ENCODE results near the gene PITX3. TPM values are rescaled to one million over a fixed set of nuclear protein-coding genes. Genes with fewer than 3 reads are reported as not detected.

PITX3 gene
- total RNA-seq, 2 experiments from 2014 or later, result 0.31 TPM; not detected in 1

DNA sequence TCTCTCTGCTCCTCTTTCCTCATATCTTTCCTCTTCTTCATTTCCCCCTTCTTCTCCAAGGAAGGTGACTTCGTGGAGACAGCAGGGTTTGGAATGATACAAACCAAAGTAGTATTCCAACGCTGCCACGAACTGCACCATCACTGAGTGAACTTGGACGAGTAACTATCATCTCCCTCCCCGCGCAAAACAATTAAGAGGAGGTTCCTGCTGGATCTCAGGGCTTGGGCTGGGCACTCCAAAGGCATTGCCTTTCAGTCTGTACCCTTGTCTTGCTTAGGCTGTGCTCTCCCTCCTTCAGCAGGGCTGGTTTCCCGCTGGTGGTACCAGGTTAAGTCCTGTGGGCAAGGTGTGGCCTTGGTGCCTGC lies 790 bp upstream of the PITX3 start:
- H3K4me3 Mint-ChIP-seq, result peak overlapping the region; percentile 79
- no peaks in the 10 kb centered on the region for H3K9me3 Mint-ChIP-seq
- peaks cover 3% of the 10 kb centered on the region for H3K36me3 Mint-ChIP-seq
- peaks cover 40% of the 10 kb centered on the region for H3K27me3 Mint-ChIP-seq
- H3K4me1 Mint-ChIP-seq, result peaks cover 25% of the 10 kb centered on the region
- DNase-seq, result no peak
- peak overlapping the region; percentile 1 for H3K27ac Mint-ChIP-seq

DNA sequence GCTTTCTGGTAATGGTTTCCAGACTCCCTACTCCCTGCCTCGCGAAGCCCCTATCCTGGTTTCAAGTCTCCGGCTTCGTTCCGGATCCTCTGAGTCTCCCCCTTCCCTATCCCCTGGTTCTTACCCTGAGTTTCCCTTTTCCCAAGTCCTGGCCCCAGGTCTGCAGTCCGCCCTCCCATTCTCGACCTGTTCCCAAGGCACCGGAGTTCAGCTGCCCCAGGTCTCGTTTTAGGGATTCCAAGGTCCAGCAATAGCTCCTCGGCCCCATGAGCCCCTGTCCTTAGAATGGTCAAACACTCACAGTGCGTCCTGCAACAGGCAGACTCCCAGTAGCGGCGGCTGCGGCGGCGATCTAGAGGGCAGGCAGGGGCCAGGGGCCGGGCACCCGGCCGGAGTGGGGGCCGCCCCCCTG lies 274 bp downstream of the PITX3 start:
- H3K4me3 Mint-ChIP-seq, result peak overlapping the region; percentile 48
- H3K27me3 Mint-ChIP-seq, result peaks cover 40% of the 10 kb centered on the region
- DNase-seq, result no peak
- no peaks in the 10 kb centered on the region for H3K36me3 Mint-ChIP-seq
- H3K27ac Mint-ChIP-seq, result no peak overlapping the region
- no peaks in the 10 kb centered on the region for H3K9me3 Mint-ChIP-seq
- peaks cover 14% of the 10 kb centered on the region for H3K4me1 Mint-ChIP-seq

- Mint-ChIP-seq H3K27me3 (peaks cover 40% of the 10 kb centered on the region), H3K4me1 (peaks cover 14% of the 10 kb centered on the region), H3K36me3 (no peaks in the 10 kb centered on the region), H3K9me3 (no peaks in the 10 kb centered on the region), H3K27ac (no peak overlapping the region), H3K4me3 (peak overlapping the region; percentile 48)
- DNase-seq, result no peak
Measured at GRCh38 chr10:102240467-102241031, 763 bp downstream of the PITX3 start.

DNA sequence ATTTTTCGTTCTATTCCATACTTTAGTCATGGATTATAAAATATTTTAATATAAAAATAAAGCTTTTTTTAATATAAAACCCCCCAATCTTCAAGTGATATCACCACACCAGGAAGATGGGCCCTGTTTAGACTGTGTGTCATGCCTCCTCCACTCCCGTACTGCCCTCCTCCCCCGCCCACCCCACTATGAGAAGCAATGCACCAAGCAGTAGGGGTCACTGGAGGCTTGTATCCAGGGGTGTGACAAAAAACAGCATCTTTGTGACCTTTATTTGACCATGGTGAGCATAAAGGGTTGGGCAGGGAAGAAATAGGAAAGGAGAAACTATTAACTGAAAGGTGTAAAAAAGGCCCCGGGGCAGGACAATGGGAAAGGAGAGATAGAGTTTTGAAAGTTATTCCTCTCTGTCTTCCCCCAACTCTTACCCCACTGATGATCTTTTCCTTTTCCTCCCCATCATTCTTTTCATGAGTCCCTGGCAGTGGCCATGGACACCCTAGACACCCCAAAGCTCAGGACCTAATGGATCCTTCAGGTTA lies 3.5 kb downstream of the PITX3 start:
- Mint-ChIP-seq H3K27ac (no peak overlapping the region), H3K4me3 (no peak overlapping the region), H3K9me3 (no peaks in the 10 kb centered on the region), H3K36me3 (no peaks in the 10 kb centered on the region), H3K27me3 (peaks cover 42% of the 10 kb centered on the region), H3K4me1 (peaks cover 8% of the 10 kb centered on the region)
- DNase-seq, result no peak

- H3K27ac Mint-ChIP-seq, result no peak overlapping the region
- no peak for DNase-seq
- peaks cover 42% of the 10 kb centered on the region for H3K27me3 Mint-ChIP-seq
- no peaks in the 10 kb centered on the region for H3K9me3 Mint-ChIP-seq
- no peaks in the 10 kb centered on the region for H3K36me3 Mint-ChIP-seq
- H3K4me3 Mint-ChIP-seq, result no peak overlapping the region
- peaks cover 2% of the 10 kb centered on the region for H3K4me1 Mint-ChIP-seq
Measured at GRCh38 chr10:102236006-102236405, 5.3 kb downstream of the PITX3 start.

DNA sequence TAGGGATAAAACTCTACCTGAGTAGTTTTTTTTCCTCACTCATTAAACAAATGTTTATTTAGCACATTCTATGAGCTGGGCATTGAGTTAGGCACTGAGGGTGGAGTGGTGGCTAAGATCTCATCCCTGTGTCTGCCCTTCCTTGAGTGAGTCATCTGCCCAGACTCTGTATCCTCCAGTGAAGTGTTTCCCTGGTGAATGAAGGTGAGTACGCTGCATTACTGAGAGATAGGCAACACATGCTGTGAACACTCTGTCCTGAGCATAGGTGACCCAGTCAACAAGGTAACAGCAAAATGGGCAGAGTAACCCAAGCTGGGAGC lies 5.8 kb downstream of the PITX3 start:
- Mint-ChIP-seq H3K4me3 (no peak overlapping the region), H3K4me1 (no peaks in the 10 kb centered on the region), H3K36me3 (no peaks in the 10 kb centered on the region), H3K27me3 (peaks cover 41% of the 10 kb centered on the region), H3K27ac (no peak overlapping the region), H3K9me3 (no peaks in the 10 kb centered on the region)
- DNase-seq, result no peak

DNA sequence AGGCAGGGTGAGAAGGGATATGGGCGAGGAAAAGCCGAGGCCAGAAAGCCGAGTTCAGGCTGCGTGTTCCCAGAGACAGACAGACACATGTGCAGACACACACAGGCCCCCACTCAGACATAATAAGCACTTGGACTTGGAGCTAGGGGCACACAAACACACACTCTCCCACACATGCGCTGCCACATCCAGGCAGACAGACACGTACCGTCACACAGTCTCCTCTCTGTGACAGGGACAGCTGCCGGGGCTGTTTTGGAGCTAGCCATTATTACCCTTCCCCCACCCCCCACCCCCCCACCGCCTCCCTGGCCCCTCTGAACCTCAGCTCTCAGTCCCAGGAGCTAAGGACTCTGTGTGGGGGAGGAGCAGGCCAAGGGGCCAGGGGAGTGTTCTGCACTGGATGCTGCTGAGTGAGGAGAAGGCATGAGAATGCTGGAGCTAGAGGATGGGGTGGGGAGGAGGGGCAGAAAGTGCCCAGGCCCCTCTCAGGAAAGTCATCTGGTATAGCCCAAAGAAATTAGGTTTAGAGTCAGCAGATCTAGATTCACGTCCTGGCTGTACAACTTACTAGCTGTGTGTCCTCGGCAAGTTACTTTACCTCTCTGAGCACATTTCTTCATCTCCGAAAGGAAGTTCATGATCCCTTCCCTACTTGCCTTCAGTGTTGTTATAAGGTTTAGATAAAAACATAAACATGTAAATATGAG lies 6.3 kb downstream of the PITX3 start:
- Mint-ChIP-seq H3K4me3 (no peak overlapping the region), H3K36me3 (no peaks in the 10 kb centered on the region), H3K4me1 (peaks cover 1% of the 10 kb centered on the region), H3K27ac (no peak overlapping the region), H3K27me3 (peaks cover 41% of the 10 kb centered on the region), H3K9me3 (no peaks in the 10 kb centered on the region)
- DNase-seq, result no peak

DNA sequence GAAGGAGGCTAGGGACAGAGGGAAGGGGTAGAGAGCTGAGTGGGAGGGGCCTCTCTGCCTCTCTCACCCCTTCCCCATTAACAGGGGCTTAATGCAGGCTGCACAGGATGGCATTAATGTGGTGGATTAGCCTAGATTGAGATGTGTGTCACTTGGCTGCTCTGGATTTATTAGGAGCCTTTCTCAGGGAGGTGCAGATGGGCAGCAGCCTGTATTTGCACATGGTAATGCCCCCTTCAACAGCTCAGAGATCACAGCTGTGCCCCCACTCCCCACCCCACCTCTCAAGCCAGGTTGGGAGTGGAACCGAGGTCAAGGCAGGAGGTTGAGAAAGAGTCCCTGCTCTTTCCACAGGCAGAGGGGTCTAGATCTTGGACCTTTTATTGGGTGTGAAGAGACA lies 7.3 kb downstream of the PITX3 start:
- Mint-ChIP-seq H3K9me3 (no peaks in the 10 kb centered on the region), H3K27ac (no peak overlapping the region), H3K4me1 (peaks cover 5% of the 10 kb centered on the region), H3K36me3 (no peaks in the 10 kb centered on the region), H3K27me3 (peaks cover 51% of the 10 kb centered on the region), H3K4me3 (no peak overlapping the region)
- DNase-seq, result no peak

DNA sequence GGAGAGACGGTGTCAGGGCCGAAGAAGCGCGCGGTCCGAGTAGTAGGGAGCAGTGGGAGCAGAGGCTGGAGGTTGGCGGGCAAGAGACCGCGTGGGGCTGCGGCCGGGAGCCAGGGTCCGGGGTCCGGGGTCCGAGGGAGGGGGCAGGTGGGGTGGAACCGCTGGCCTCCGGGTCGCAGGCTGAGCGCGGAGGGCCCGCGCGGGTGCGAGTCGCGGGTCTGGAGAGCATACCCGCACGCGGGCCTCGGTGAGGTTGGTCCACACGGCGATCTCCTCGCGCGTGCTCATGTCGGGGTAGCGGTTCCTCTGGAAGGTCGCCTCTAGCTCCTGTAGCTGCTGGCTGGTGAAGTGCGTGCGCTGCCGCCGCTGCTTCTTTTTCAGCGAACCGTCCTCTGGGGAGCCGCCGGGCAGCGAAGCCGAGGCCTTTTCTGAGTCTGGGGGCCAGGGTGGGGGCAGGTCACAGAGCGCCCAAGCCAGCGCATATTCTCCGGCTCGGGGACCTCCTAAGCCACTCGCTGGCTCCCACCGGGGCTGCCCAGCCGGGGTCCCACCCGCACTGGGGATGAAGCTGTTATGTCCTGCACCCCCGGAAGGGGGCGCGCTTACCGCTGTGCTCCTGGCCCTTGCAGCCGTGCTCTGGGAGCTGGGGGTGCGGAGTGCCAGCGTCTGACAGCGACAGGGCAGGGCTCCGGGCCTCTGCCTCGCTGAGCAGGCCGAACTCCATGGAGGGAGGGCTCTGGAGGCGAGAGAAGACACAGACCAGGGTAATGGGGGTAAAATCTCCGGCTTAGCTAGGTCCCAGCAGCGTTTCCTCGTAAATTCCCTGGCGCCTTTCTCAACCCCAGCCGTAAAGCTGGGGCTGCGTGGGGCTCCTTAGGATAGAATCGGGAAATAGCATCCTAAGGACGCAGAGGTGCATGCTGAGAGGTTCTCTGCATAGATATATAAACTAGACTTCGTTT lies 9.7 kb downstream of the PITX3 start:
- Mint-ChIP-seq H3K27ac (no peak overlapping the region), H3K9me3 (no peaks in the 10 kb centered on the region), H3K4me3 (peak overlapping the region; percentile 51), H3K4me1 (peaks cover 5% of the 10 kb centered on the region), H3K36me3 (no peaks in the 10 kb centered on the region), H3K27me3 (peaks cover 71% of the 10 kb centered on the region)
- peak; percentile 79 for DNase-seq

GRCh38 chr10:102230861-102231356 lies 10.4 kb downstream of the PITX3 start:
- H3K36me3 Mint-ChIP-seq, result no peaks in the 10 kb centered on the region
- H3K27me3 Mint-ChIP-seq, result peaks cover 78% of the 10 kb centered on the region
- H3K9me3 Mint-ChIP-seq, result no peaks in the 10 kb centered on the region
- H3K27ac Mint-ChIP-seq, result no peak overlapping the region
- peak overlapping the region; percentile 51 for H3K4me3 Mint-ChIP-seq
- peak; percentile 63 for DNase-seq
- peaks cover 9% of the 10 kb centered on the region for H3K4me1 Mint-ChIP-seq

- Mint-ChIP-seq H3K36me3 (no peaks in the 10 kb centered on the region), H3K9me3 (no peaks in the 10 kb centered on the region), H3K4me1 (peaks cover 11% of the 10 kb centered on the region), H3K27me3 (peaks cover 81% of the 10 kb centered on the region), H3K27ac (no peak overlapping the region), H3K4me3 (peak overlapping the region; percentile 67)
- peak; percentile 52 for DNase-seq
Measured at GRCh38 chr10:102230264-102230860, 10.9 kb downstream of the PITX3 start.

DNA sequence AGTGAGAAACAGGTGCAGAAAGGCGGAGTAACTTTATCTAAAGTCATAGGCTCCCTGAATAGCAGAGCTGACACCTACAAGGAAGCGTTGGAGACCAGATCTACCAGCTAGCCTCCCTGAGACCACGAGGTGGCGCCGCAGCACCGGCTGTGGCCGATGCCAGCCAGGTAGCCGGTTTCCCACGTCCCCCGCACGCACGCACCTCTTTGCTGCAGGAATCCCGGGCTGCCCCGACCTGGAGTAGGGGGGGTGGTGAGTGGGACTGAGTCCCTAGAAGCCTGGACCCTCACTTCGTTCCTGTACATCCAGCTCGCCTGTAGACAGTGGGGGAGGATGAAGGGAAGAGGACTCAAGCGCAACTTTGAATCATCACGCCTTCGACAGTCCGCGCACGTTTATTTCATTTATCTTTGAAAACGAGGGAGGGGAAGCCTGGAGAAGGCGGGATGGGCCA lies 11.5 kb downstream of the PITX3 start:
- DNase-seq, result peak; percentile 87
- no peaks in the 10 kb centered on the region for H3K9me3 Mint-ChIP-seq
- H3K27me3 Mint-ChIP-seq, result peaks cover 81% of the 10 kb centered on the region
- H3K4me1 Mint-ChIP-seq, result peaks cover 11% of the 10 kb centered on the region
- H3K36me3 Mint-ChIP-seq, result no peaks in the 10 kb centered on the region
- H3K27ac Mint-ChIP-seq, result no peak overlapping the region
- H3K4me3 Mint-ChIP-seq, result peak overlapping the region; percentile 67

GRCh38 chr10:102227050-102227449 lies 14.3 kb downstream of the PITX3 start:
- Mint-ChIP-seq H3K9me3 (no peaks in the 10 kb centered on the region), H3K27ac (no peak overlapping the region), H3K27me3 (peaks cover 67% of the 10 kb centered on the region), H3K36me3 (no peaks in the 10 kb centered on the region), H3K4me3 (no peak overlapping the region), H3K4me1 (peaks cover 11% of the 10 kb centered on the region)
- no peak for DNase-seq

DNA sequence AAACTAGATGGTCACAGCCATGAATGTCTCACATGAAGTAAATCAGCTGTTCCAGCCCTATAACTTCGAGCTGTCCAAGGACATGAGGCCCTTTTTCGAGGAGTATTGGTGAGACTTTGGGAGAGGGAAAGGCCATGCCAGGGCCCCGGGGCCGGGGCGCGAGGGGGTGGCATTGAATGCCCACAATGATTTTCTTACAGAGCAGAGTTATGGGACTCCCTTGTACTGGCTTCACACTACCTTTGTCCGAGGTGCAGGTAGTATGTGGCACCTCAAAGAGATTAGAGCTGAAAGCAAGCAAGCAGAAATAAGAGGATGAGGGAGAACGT lies 14.8 kb downstream of the PITX3 start:
- no peaks in the 10 kb centered on the region for H3K9me3 Mint-ChIP-seq
- H3K36me3 Mint-ChIP-seq, result no peaks in the 10 kb centered on the region
- no peak for DNase-seq
- peaks cover 11% of the 10 kb centered on the region for H3K4me1 Mint-ChIP-seq
- peak overlapping the region; percentile 43 for H3K4me3 Mint-ChIP-seq
- no peak overlapping the region for H3K27ac Mint-ChIP-seq
- peaks cover 62% of the 10 kb centered on the region for H3K27me3 Mint-ChIP-seq
